HG03025 (cell line): Measurements from ENCODE around the gene CHD9NB.
A peak's percentile ranks its signal among the peaks of the same experiment; 100 is the strongest.
"Not testable (repeated sequence)": the region's sequence is repeated elsewhere in the genome, so short reads cannot be mapped to it uniquely, and the experiment has no call there.

Source experiments
- ATAC-seq: cut with Tn5 transposase; IDR thresholded peaks from one replicate; pipeline ENCODE4 v1.9.1; 2021; ENCODE audit warnings: mild to moderate bottlenecking, moderate library complexity; ENCODE audit not compliant: unreplicated experiment, low FRiP score

The CHD9NB gene

DNA sequence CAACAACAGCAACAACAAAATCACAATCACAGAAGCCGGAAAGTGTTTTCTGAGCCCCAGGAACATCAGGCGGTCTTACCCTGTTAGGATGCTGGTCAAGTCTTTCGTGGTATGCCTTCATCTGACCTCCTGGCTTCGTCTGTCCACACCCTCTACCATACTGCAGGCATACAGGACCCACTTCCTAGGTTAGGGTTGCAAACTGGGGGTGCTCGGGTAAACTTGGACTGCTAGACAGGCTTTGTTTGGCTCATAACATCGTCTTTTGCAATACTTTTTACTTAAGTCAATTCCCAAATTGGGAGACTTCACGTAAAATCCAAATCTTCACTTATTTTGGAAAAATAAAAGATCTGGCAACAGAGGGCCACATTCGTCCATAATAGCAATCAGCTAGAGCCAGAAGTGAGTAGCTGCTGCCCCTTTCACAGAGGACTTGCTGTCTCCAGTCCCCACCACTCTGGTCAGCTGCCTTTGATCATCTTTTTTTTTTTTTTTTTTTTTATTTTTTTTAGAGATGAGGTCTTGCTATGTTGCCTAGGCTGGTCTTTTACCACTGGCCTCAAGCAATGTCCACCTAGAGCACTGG is 32.1 kb upstream of the CHD9NB start:
- ATAC-seq: no peak

DNA sequence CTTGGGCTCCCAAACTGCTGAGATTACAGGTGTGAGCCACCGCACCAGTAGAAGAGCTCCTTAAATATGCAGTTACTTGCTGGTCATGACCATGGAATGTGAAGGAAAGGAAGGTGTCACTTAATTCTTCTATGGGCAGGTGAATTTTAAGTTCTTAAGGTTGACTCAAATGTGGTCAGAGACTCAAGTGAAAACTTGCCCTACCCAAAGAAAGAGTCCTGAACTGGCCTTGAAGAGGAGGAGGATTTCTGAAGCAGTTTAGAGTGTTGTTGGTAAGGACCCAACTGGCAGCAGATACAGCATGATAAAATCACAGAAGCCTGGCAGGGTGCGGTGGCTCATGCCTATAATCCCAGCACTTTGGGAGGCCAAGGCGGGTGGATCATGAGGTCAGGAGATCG is 31.4 kb upstream of the CHD9NB start:
- no peak for ATAC-seq

GRCh38 chr16:53083119-53083518 is 30.4 kb upstream of the CHD9NB start:
- no peak for ATAC-seq

GRCh38 chr16:53082509-53082908 is 29.8 kb upstream of the CHD9NB start:
- no peak for ATAC-seq

- no peak for ATAC-seq
Observed at GRCh38 chr16:53081686-53082407, 29.1 kb upstream of the CHD9NB start.

DNA sequence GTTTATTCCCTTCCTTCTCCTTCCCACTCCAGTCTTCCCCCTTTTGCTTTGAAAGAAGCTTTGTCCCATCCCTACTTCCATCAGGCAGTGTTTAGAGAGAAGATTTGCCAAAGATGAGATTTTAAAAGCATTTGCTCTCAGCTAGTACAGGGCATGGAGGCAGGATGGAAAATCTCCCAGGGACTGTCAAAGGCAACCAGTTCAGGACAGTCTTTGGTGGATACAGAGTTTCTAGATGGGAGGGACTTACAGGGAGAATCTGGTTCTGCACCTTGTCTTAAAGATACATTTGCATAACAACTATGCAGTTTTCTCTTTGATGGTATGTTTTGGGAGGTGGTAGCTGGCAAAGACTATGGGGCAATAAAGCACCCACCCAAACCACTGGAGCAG is 28.3 kb upstream of the CHD9NB start:
- no peak for ATAC-seq

DNA sequence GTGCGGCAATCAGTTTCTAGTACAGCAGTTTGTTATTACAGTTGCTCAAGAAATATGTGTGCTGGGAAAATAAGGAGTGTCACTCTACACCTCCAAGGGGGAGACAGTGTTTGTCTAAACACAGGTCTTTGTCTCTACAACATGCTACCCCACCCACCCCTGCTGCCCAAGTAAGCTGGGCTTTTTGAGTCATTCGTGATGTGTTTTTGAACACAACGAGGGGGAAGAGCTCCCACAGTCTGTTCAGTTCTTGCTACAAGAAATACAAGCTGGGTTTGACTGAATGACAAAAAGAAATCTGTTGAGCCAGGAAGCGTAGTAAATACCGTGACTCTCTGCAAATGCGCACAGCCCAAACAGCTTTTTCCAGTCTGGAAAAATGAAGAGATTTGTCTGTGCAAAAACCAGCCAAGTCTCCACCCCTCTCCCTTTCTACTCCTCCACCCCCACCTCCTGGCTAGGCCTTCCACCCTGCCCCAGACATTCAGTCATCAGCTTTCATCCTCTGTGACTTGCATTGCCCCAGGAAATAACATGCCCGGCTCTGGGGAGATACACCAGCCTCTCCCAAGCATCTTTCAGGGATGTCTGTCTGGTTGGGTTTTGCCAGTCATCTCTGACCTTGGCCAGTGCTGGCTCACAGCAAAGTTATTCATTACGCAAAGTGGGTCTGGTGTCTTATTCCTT is 27.8 kb upstream of the CHD9NB start:
- no peak for ATAC-seq

DNA sequence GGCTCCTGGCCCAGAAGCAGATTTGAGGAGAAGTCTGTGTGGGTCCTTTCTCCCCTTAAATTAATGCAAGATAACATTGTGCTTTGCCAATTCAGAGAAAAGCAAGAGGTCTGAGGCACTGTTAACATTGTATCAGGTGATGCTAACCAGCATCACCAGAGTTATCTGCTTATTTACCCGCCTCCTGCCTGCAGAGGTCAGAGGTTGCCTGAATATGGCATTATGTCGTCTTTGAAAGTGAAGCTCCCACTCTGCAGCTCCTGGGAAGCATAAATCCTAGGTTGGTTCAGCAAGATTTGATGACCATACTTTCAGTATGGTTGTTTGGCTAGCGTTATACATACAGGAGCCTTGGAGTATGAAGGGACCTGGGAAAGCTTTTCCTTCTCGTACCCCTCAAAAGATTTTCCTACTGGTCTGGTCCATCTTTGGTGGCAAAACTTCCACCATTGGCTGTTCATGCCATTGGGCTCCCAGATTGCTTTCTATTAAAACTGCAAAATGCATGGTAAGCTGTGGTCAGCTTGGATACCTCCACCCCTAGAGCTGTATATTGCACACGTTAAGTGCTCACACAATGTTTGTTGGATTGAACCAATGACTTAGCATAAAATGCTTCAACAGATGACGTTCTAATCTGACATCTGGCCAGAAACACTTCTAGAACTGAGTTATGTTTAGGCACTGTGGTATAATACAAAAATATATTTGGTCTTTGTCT is 26.2 kb upstream of the CHD9NB start:
- no peak for ATAC-seq

GRCh38 chr16:53078247-53078646 is 25.6 kb upstream of the CHD9NB start:
- ATAC-seq: no peak

- ATAC-seq: not testable (repeated sequence)
Observed at GRCh38 chr16:53075461-53075860, 22.8 kb upstream of the CHD9NB start.

DNA sequence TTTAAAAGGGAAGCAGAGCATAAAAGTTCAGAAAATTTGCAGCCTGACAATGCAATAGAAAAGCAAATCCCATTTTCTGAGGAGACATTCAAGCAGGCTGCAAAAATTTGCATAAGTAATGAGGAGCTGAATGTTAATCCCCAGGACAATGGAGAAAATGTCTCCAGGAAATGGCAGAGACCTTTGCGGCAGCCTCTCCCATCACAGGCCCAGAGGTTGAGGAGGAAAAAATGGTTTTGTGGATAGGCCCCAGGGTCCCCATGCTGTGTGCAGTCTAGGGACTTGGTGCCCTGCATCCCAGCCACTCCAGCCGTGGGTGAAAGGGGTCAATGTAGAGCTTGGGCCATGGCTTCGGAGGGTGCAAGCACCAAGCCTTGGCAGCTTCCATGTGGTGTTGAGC is 21.6 kb upstream of the CHD9NB start:
- not testable (repeated sequence) for ATAC-seq

DNA sequence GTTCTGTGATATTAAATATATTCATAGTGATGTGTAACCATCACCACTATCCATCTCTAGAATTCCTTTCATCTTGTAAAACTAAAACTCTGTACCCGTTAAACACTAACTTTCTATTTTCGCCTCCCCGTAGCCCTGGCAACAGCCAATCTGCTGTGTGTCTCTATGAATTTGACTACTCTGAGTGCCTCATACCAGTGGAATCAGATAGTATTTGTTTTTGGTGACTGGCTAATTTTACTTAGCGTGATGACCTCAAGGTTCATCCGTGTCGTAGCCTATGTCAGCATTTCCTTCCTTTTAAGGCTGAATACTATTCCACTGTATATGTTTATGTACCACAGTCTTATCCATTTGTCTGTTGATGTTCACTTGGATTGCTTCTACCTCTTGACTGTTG is 20.3 kb upstream of the CHD9NB start:
- no peak for ATAC-seq

GRCh38 chr16:53071748-53072301 is 19.1 kb upstream of the CHD9NB start:
- no peak for ATAC-seq

- ATAC-seq: no peak
Observed at GRCh38 chr16:53069772-53070171, 17.1 kb upstream of the CHD9NB start.

GRCh38 chr16:53068423-53068833 is 15.7 kb upstream of the CHD9NB start:
- ATAC-seq: peak; percentile 54

DNA sequence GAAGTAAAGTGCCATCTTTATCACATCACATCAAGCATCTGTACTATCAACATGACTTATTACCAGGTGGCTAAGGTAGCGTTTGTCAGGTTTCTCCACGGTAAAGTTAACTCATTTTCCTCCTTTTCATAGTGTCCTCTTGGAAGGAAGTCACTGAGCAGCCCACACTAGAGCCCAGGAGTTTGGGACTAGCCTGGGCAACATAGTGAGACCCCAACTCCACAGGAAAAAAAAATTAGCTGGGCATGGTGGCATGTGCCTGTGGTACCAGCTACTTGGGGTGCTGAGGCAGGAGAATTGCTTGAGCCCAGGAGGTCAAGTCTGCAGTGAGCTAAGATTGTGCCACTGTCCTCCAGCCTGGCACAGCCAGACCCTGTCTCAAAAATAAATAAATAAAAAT is 15.0 kb upstream of the CHD9NB start:
- ATAC-seq: no peak

DNA sequence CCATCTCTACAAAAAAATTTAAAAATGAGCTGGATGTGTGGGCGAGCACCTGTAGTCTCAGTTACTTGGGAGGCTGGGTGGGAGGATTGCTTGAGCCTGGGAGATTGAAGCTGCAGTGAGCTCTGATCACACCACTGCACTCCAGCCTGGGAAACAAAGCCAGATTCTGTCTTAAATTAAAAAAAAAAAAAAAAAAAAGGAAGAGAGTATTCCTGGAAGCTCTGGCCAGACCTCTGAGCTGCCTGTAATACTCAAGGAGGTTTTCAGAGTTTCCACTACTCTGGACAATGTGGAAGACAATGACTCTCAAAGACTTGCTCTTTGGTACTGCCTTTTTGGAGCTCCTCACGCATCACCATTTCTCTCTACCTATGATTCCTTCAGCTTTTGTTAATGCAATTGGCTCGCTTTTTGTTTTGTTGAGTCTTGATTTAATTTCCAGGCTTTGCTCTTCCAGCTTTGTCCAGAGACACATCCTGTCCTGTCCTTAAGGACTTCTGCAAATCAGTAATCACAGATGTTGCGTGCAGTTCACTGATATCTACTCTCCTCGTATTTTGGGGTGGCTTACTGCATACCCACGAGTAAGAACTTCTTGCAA is 12.9 kb upstream of the CHD9NB start:
- no peak for ATAC-seq

- ATAC-seq: no peak
Observed at GRCh38 chr16:53064081-53064578, 11.4 kb upstream of the CHD9NB start.

- ATAC-seq: peak; percentile 92
Observed at GRCh38 chr16:53061701-53062159, 9.0 kb upstream of the CHD9NB start.

- ATAC-seq: no peak
Observed at GRCh38 chr16:53061256-53061655, 8.6 kb upstream of the CHD9NB start.
